ENCODE measurements around the gene SYT7.

The SYT7 gene

DNA sequence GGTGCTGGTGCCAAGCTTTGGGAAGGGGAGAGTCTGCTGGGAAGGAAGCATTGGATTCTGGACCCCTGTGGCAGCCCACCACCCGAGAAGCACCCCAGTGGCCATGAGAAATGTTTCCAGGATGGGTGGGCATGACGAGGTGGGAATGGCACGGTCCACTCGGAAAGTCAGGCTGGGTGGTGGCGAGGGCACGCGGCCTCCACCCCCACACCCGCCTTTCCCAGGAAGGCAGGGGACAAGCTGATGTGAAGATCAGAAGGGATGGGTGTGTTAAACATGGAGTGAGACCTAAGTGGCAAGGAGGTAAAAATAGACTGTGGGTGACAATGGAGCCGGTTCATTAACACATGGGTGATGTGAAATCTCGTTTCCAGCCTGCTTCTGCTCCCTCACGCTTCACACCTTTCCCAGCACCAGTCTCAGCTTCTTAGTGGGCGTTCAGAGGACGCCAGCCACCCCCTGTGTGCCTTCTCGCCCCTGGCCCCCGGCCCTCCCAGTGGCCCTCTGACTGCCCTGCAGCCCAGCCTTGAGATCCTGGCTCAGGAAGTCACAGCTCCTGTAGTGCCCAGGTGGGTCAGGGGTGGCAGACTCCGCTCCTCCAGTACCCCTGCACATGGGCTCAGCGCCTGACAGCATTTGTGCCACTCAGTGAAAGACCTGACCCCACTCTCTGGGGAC is 44.7 kb downstream of the SYT7 start:
- DNase-seq (ENCODE audit: low read depth): no peak

DNA sequence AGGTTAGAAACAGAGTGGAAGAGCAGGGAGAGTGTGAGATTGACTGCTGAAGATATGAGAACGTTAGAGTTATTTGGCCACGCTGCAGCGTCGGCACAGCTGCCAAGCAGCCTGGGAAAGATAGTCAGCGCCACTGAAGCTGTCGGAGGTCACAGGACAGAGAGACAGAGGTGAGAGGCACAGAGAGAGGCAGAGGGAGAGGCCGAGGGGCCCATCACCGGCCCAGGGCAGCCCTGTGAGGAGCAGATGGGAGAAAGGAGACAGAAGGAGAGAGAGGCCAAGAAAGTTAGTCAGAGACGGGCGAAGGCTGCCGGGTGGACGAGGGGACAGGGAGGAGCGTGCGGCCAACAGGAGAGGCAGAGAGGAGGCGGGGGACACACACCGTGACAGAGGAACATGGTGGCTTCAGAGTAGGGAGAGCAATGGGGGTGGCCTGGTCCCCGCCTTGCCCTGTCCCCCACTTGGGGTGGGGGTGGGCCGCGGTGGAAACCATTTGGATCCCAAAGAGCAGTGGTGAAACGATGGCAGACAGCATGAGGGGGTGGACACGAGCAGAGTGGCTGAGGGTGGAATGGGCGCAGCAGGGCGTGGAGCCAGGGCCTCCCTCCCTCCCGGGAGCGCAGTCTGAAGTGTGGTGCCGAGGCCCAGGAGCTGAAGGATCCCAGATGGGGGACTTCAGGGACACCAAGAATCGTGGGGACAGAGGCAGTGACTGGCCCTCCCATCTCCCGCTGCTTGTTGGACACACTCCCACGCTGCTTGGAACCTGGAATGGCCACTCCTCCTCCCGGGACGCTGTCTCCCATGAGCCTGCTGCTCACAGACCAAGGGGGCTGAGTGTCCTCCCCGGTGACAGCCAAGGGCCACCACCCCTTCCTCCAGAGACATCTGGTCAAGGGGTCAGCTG is 45.7 kb downstream of the SYT7 start:
- no peak for DNase-seq (ENCODE audit: low read depth)

DNA sequence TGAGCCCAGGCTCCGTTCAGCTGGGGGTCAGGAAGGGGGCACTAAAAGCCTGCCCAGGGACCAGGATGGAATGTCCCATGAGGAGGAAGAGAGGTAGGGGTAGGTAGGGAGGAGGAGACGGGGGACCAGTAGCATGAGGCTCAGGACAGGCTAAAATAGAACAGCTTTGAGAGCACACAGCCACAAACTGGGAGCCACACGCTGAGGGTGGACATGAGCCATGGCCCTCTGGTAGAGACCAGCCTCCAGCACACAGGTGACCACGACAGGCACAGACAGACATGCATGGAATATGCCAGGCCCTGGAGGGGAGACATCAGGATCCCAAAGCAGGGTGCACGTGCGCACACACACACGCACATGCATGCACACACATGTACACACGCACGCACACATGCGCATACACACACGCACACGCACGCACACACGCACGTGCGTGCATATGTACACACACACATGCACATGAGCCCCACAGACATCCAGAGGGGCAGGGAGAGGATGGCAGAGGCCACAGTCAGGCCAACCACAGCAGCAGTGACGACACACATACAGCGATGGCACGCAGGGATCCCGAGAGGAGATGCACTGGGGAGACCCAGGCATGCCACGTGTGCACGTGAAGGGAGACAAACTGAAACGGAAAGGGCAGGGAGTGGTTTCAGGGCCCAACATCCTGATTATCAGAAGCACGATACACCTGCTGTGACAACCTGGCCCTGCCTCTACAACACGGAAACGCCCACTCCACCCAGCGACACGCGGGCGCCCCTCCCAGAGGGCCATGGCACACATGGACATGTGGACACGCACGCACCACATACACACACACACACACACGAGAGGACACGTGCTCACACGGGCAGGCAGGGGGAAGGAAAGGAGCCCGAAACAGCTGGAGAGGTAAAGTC is 46.6 kb downstream of the SYT7 start:
- DNase-seq (ENCODE audit: low read depth): no peak

DNA sequence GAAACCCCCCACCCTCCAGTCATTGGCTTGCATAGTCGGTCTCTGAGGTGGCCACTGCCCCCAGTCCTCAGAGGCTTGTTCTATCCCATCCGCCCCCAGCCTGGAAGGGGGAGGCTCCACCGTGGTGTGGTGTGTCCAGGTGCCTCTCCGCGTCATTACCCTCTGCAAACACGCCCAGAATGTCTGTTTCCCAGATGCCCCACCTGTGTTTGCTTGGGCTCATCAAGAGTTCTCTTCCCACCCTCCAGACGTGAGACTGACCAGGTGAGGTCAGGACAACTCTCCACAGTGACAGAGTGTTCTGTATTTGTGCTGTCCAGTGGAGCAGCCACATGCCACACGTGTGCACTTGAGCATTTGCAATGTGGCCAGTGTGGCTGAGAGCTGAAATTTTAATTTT is 47.5 kb downstream of the SYT7 start:
- DNase-seq (ENCODE audit: low read depth): no peak

DNA sequence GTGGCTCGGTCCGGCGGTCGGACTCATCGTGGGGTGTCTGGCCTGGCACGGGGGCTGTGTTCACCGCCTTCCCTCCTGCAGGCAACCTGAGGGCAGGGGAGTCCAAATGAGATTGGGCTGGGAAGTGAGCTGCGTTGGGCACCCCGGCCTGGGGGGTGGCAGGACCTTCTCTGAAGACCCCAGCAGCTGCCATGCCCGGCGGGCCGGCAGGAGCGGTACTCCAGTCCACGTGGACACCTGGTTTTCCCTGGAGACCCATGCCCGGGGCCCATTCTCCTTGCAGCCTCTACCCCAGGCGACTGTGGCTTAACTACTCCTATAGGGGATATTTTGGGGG is 47.9 kb downstream of the SYT7 start:
- DNase-seq (ENCODE audit: low read depth): no peak

DNA sequence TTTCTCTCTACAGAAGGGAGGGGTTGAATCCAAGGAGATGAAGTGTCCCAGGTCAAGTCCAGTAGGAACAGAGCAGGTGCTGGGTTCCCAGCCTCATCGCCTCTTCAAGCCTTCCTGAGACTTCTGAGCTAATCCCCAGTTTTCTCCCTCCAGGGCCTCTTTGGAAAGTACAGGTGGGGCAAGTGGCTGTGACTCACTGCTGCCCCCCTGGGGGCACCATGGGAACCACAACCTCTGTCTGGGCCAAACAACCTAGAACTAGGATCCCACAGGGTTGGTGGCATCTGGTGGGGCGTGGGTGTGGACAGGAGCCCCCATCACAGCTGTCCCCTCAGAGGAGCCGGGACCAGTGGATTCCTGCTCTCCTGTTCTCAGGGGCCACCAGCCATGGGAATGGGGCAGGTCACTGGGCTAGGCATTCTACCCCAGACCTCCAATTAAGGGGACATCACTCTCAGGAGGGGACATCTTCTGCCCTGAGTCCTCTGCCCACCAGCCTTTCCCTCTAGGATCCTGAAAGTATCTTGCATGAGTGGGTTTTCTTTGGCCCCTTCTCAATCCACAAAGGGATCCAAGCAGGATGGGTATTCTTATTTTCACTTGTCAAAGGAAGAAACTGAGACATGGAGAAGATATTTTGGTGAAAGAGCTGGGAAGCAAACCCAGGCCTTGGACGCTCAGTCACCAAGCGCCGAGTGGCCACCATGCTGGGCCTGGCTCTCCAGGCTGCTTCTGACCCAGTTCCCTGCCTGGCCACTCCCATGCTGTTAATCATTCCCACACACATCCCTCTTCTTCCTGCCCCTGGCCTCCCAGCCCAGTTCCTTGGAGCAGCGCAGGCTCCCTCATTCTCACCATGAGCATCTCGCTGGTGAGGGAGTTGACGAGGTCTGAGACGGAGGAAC is 48.5 kb downstream of the SYT7 start:
- peak; percentile 14 for DNase-seq (ENCODE audit: low read depth)

DNA sequence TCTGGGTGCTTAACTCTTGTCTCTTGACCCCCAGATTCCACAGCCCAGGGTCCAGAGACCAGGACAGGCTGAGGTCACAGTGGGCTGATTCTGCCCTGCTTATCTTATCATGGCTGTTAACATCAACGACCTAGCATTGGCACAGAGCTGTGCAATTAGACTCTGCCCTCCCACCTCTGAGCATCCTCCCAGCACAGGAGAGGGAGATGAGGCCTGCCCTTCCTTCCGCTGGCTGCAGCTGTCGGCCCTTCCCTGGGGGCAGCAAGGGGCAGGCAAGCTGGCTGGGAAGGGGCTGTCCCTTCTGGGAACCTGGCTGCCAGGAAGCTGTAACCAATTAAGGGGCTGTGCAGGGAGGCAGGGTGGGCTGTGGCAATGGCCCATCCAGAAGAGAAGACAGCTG is 49.8 kb downstream of the SYT7 start:
- DNase-seq (ENCODE audit: low read depth): no peak

DNA sequence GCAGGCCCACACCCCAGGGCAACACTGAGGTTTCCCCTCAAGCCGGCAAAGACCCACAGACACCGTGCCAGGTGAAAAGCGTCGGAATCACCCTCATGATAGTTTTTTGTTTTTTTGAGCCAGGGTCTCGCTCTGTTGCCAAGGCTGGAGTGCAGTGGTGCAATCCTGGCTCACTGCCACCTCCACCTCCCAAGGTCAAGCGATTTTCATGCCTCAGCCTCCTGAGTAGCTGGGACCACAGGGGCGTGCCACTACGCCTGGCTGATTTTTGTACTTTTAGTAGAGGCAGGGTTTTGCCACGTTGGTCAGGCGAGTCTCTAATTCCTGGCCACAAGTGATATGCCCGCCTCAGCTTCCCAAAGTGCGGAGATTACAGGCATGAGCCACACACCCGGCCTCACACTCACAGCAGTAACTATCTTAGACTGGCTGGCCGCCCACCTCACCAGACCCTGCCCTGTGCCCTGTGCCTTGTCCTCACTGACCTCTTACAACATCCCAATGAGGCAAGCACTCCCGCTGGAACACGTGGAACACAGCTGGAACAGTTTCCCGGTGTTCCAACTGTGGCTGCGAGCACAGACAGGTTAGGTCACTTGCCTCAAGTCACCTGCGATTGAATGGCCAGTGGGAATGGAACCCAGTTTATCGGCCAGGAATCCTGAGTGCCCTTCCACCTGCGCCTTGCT is 51.2 kb downstream of the SYT7 start:
- DNase-seq (ENCODE audit: low read depth): no peak

DNA sequence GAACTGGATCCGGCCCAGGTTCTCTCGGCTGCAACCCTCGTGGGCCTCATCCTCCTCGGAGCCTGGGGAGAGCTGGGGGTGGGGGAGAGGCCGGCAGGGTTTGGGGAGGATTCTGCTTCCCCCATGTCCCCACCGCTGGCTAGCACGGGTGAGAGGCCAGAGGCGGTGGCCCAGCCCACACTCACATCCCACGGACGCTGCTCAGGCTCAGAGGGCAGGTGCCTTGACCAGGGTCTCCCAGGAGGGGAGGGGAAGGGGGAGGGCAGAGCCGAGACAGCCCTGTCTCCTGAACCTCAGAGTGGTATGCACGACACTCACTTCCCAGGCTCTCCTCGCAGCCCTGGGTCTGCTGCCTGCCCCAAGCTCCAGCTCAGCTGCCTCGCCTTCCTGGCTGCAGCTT is 52.8 kb downstream of the SYT7 start:
- DNase-seq (ENCODE audit: low read depth): no peak

DNA sequence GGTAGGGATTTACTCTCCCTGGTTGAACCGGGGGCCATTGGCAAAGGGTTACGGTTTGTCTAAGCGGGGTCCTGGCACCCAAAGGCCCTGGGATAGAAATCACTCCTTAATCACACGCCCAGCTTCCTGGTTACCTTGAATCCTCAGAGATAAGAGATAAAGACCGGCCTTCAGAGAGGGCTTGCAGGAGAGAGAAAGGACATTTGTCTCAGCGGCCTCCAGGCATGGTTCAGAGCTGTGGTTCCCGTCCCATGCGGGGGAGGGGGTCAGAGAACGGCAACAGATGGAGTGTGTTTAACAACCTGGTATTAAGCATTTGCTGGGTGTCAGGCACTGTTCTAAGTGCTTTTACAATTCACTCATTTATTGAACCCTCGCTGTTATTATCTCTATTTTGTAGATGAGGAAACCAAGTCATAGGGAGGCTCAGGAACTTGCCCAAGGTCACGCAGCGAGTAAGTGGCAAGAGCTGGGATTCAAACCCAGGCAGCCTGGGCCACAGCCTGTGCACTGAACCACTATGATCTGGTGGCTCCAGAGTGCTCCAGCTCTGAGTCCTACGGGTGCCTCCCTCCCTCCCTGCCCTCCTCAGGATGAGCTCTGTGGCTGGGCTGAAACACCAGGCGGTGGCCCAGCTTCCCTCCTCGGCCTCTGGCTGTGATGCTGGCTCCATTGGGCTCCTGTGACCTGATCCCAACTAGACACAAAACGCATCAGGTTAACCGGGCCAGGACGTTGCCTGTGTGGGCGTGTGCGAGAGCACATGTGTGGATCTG is 53.7 kb downstream of the SYT7 start:
- DNase-seq (ENCODE audit: low read depth): no peak

DNA sequence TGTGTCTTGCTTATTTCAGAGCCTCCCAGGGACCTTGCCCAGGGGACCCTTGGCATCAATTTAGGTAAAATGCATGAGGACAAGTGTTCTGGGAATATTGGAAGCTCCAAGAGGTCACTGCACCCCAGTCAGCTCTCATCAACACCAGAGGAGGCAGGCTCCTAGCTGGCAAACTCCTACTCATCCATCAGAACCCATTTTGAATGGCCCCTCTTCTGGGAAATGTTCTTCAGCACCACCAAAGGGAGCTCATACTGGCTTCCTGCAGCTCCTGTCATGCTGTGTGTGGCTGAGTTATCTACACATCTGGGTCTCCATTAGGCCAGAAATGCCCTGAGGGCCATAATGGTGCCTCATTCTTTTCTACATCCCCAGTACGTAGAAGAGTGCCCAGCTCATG is 54.6 kb downstream of the SYT7 start:
- no peak for DNase-seq (ENCODE audit: low read depth)

DNA sequence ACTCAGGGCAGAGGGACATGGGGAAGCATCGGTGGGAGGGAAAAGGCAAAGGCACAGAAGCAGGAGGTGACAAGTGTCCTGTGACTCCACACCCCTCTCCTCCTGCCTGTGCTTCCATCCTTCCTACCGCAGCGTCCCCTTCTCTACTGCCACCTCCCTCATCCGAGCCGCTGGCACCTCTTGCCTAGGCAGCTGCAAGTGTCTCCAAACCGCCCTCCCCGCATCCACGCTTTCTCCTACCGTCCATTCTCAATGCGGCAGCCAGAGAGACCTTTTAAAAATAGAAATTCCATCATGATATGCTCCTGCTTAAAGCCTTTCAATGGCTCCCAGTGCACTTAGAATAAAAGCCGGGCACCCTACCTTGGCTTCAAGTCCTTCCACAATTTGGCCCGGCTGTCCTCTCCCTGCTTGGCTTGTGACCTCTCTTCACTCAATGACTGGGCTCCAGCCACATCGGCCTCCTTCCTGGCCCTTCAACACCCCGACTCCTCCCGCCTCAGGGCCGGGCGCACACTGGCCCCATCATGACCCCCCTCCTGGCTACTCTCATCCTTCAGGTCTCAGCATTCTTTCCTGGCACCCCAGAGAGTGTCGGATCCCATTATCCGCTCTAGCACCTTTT is 55.8 kb downstream of the SYT7 start:
- DNase-seq (ENCODE audit: low read depth): no peak

DNA sequence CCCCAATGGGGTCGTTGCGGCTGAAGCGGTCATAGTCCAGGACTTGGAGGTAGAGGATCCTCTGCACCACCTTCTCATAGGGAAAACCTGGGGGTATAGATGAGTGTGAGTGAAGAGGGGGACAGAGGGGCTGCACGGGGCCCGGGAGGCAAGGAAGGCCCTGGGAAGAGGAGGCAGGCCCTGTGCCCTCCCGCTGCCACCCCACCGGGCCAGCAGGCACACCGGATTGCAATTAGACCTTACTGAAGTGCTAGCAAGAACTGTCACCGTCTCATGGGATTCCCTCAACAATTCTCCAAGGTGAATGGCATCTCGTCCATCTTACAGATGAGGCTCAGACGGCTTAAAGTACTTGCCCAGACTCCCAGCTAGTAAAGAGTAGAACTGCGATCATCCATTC is 56.4 kb downstream of the SYT7 start:
- DNase-seq (ENCODE audit: low read depth): no peak

DNA sequence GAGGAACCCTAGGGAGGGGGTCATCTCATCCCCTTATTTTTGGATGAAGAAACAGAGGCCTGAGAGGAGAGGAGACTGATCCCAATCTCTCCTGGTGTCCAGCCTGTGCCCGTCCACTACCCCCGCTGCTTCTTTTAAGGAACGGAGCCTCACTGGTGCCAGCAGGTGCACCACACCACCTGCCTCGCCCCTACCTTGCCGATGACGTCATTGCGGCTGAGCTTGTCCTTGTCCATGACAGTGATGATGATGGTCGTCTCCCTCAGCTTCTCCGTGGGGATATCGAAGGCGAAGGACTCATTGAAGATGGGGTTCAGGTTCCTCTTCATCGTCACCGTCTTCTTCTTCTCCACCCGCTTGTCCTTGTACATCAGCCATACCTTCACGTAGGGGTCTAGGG is 58.0 kb downstream of the SYT7 start:
- DNase-seq (ENCODE audit: low read depth): no peak

DNA sequence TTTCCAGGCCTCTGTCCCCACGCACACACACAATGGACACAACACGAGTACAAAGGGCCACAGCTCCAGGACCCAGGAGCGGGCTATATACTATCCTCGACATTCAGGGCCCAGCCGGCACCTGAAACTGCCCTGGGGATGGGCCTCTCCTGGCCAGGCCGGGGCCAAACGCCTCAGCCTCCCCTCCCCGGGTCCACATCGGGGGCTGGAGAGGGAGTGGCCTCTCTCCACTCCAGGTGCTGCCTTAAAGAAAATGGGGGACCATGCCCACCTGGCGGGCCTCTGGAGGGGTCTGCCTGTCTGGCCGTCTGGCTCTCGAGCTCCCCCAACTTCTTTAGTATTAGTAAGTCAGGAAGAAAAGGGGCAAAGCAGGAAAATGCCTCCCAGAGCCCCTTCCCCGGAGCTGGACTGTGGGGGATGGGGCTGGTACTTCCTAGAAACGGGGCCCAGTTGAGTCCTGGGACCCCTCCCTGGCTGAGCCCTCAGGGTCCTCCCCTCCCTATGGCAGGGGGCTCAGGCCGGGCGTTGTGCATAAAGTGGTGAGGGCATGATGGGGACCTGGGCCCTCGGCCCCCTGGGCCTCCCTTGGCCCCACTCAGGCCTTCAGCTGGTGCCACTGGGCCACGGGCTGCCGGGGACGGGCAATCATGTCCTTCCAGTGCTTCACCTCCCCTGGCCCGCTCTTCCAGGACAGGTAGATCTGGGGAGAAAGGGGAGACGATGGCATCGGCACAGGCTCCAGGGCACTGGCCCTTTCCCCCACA is 62.7 kb downstream of the SYT7 start:
- DNase-seq (ENCODE audit: low read depth): no peak

DNA sequence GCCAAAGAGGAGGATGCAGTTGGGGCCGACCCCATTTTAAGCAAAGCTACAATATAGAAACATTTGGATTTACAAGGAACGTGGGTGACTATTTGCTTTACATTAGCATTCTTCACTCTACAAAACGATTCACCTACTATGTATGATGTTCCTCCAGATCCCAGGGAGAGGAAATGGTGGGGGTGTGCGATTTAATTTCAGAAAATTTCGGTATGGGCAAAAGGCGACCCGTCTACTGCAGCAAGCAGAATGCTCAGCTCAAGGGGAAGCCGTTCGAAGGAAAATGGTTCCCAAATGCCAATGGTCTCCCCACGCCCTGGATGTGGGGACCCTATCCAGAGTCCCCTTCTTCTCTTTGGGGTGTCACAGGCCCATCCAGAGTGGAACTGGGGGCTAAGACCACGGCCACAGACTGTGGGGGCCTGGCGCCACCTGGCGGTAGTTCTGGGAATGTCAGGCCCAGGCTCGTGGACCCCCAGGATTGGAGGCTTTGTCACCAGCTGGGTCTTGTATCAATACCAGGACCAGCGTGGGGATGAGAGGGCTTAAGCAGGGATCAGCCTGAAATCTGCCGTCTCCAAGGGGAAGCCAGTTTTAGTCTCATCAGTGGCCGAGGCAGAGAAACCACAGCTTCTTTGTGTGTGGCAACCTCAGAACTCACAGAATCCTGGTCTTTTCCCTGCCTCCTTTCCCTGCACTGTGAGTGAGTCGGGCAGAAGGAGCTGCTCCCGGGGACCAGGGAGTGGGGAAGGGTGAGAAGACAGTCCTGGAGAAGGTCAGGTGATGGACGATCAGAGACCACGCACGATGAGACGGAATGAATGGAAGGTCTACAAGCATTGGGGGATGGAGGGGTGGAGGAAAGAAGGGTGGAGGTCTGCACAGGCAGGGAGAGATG is 64.0 kb downstream of the SYT7 start:
- DNase-seq (ENCODE audit: low read depth): peak; percentile 54

DNA sequence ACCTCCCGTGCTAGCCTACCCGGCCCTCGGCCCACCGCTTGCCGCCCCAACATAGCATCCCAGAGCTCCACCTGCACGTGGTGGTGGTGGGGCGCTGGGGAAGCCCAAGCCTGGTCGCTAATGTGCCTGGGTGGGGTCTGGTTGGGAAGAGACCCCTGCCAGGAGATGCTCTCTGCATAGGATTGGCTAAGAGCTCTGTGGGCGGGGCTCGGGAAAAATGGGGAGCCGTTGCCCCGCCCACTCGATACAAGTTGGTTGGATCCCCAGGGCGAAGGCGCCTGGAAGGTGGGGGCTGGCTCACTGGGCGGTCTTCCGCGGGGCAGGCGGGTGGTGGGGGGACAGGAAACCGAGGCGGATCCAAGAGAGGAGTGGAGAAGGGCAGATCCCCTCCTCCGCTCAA is 64.7 kb downstream of the SYT7 start:
- DNase-seq (ENCODE audit: low read depth): no peak

DNA sequence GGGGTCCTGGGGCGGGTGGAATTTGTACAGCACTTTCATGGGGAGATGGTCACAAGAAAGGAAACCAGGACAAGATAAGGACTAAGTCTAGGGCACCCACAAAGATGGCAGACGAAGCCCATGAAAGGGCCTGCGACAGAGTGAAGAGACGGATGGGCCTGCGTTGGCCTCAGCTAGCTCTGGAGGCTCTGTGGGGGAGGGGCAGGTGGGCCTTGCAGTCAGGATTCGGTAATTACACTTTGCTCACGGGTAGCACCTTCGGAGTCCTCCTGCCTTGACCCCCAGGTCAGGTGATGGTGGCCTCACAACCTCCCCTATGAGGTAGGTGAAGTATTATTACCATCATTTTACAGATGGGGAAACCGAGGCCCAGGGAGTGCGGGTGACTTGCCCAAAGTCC is 65.2 kb downstream of the SYT7 start:
- DNase-seq (ENCODE audit: low read depth): no peak
